Ishikawa (cell line): ENCODE measurements around the gene TLR3.

Experiments used
- CEBPB ChIP-seq: IDR thresholded peaks from 2 replicates; pipeline ENCODE4 v1.6.1; 2012
- RAD21 ChIP-seq: IDR thresholded peaks from 2 replicates; pipeline ENCODE4 v1.6.1; 2012; ENCODE audit warnings: low read depth

Gene TLR3

GRCh38 chr4:186137196-186137794 lies 68.3 kb downstream of the TLR3 start:
- TF ChIP-seq RAD21 (peak; percentile 63), CEBPB (no peak)
